H9 (cell line): ENCODE results near the gene GDAP1L1. TPM values are rescaled to one million over a fixed set of nuclear protein-coding genes. Genes with fewer than 3 reads are reported as not detected.

ENCODE experiments used
- DNase-seq: peaks from one replicate; pipeline ENCODE4 v3.0.0-alpha.2; 2017
- H2AFZ ChIP-seq: one replicate; pipeline ENCODE4 v1.6.1; 2013; ENCODE audit warnings: mild to moderate bottlenecking, low read length, control low read depth, moderate library complexity
- H2AK5ac ChIP-seq: 2 replicates; pipeline ENCODE4 v1.6.1; 2013; ENCODE audit warnings: low read length, control low read depth, mixed read lengths; ENCODE audit not compliant: insufficient read length
- H2BK120ac ChIP-seq: one replicate; pipeline ENCODE4 v1.6.1; 2013; ENCODE audit warnings: low read depth, mild to moderate bottlenecking, low read length, control low read depth, inconsistent platforms; ENCODE audit not compliant: poor library complexity, severe bottlenecking
- H2BK12ac ChIP-seq: 2 replicates; pipeline ENCODE4 v1.6.1; 2013; ENCODE audit warnings: low read length, control low read depth, mixed read lengths, low read depth; ENCODE audit not compliant: insufficient read length
- H2BK15ac ChIP-seq: 2 replicates; pipeline ENCODE4 v1.6.1; 2013; ENCODE audit warnings: low read depth, low read length, control low read depth
- H2BK20ac ChIP-seq: one replicate; pipeline ENCODE4 v1.6.1; 2013; ENCODE audit warnings: low read depth, mild to moderate bottlenecking, low read length, control low read depth, inconsistent platforms; ENCODE audit not compliant: poor library complexity, severe bottlenecking
- H2BK5ac ChIP-seq: 2 replicates; pipeline ENCODE4 v1.6.1; 2013; ENCODE audit warnings: low read length, control low read depth, mixed read lengths; ENCODE audit not compliant: insufficient read length
- H3K14ac ChIP-seq: 2 replicates; pipeline ENCODE4 v1.6.1; 2013; ENCODE audit warnings: low read length, control low read depth; ENCODE audit not compliant: insufficient read depth
- H3K18ac ChIP-seq: 2 replicates; pipeline ENCODE4 v1.6.1; 2013; ENCODE audit warnings: low read depth, mild to moderate bottlenecking, mixed read lengths, low read length, control low read depth; ENCODE audit not compliant: insufficient read length
- H3K23ac ChIP-seq: 2 replicates; pipeline ENCODE4 v1.6.1; 2013; ENCODE audit warnings: low read length, control low read depth, mixed read lengths, low read depth; ENCODE audit not compliant: insufficient read length
- H3K23me2 ChIP-seq: 2 replicates; pipeline ENCODE4 v1.6.1; 2013; ENCODE audit warnings: low read depth, mild to moderate bottlenecking, mixed read lengths, low read length, control low read depth; ENCODE audit not compliant: insufficient read length, poor library complexity, severe bottlenecking
- H3K27ac ChIP-seq: 2 replicates; pipeline ENCODE4 v1.5.1; 2013; ENCODE audit warnings: low read length, control low read depth, mixed read lengths, low read depth; ENCODE audit not compliant: insufficient read length
- H3K27me3 ChIP-seq: 2 replicates; pipeline ENCODE4 v1.6.1; 2013; ENCODE audit warnings: low read length, control low read depth, inconsistent platforms; ENCODE audit not compliant: insufficient read depth
- H3K4ac ChIP-seq: 2 replicates; pipeline ENCODE4 v1.6.1; 2013; ENCODE audit warnings: low read depth, mild to moderate bottlenecking, control low read depth, inconsistent platforms, low read length, moderate library complexity
- H3K4me1 ChIP-seq: 2 replicates; pipeline ENCODE4 v1.6.1; 2013; ENCODE audit warnings: low read length, control low read depth, inconsistent platforms; ENCODE audit not compliant: insufficient read depth
- H3K4me2 ChIP-seq: 2 replicates; pipeline ENCODE4 v1.6.1; 2013; ENCODE audit warnings: low read length, control low read depth, mixed read lengths; ENCODE audit not compliant: insufficient read length, insufficient read depth
- H3K56ac ChIP-seq: 2 replicates; pipeline ENCODE4 v1.6.1; 2013; ENCODE audit warnings: low read depth, mild to moderate bottlenecking, mixed read lengths, low read length, control low read depth; ENCODE audit not compliant: insufficient read length
- H3K79me1 ChIP-seq: 2 replicates; pipeline ENCODE4 v1.6.1; 2013; ENCODE audit warnings: low read depth, mild to moderate bottlenecking, moderate library complexity, low read length, control low read depth, inconsistent platforms; ENCODE audit not compliant: insufficient read depth, poor library complexity, severe bottlenecking
- H3K79me2 ChIP-seq: 2 replicates; pipeline ENCODE4 v1.6.1; 2013; ENCODE audit warnings: low read length, control low read depth, inconsistent platforms; ENCODE audit not compliant: insufficient read depth
- H3K9ac ChIP-seq: 2 replicates; pipeline ENCODE4 v1.6.1; 2013; ENCODE audit warnings: low read length, control low read depth, mixed read lengths; ENCODE audit not compliant: insufficient read length; ENCODE audit errors: extremely low read depth
- H3K9me3 ChIP-seq: one replicate; pipeline ENCODE4 v1.6.1; 2013; ENCODE audit warnings: low read depth, low read length, inconsistent platforms; ENCODE audit not compliant: control insufficient read depth
- H3T11ph ChIP-seq: one replicate; pipeline ENCODE4 v1.6.1; 2013; ENCODE audit warnings: mild to moderate bottlenecking, low read length, control low read depth, inconsistent platforms
- H4K20me1 ChIP-seq: one replicate; pipeline ENCODE4 v1.6.1; 2013; ENCODE audit not compliant: control insufficient read depth, insufficient read length, insufficient read depth
- H4K5ac ChIP-seq: 2 replicates; pipeline ENCODE4 v1.6.1; 2013; ENCODE audit warnings: low read depth, mild to moderate bottlenecking, mixed read lengths, low read length, control low read depth; ENCODE audit not compliant: insufficient read length
- H4K8ac ChIP-seq: replicated peaks from 2 replicates; pipeline ENCODE4 v1.6.1; 2013; ENCODE audit warnings: low read length, control low read depth, mixed read lengths, low read depth; ENCODE audit not compliant: insufficient read length
- H4K91ac ChIP-seq: 2 replicates; pipeline ENCODE4 v1.6.1; 2013; ENCODE audit warnings: low read depth, mild to moderate bottlenecking, moderate library complexity, mixed read lengths, low read length, control low read depth; ENCODE audit not compliant: insufficient read length
- H3K27ac Mint-ChIP-seq, 3 experiments: 2 replicates in 2 of 3; 3 replicates in 1 of 3; pipeline ENCODE4 v1.8.0; 2020 to 2021; ENCODE audit warnings: mixed read lengths in 3 of 3, mild to moderate bottlenecking in 1 of 3, moderate library complexity in 1 of 3
- H3K27me3 Mint-ChIP-seq: 2 replicates; pipeline ENCODE4 v1.8.0; 2021; ENCODE audit warnings: low read depth, mild to moderate bottlenecking, moderate library complexity, mixed read lengths
- H3K36me3 Mint-ChIP-seq, 3 experiments: 2 replicates in 2 of 3; 3 replicates in 1 of 3; pipeline ENCODE4 v1.8.0; 2020 to 2021; ENCODE audit warnings: low read depth in 3 of 3, mixed read lengths in 3 of 3; ENCODE audit not compliant: insufficient read depth in 1 of 3
- H3K4me1 Mint-ChIP-seq, 2 experiments: 2 replicates each; pipeline ENCODE4 v1.8.0; 2020; ENCODE audit warnings: mixed read lengths in 2 of 2
- H3K4me3 Mint-ChIP-seq, 2 experiments: 2 replicates in 1 of 2; 3 replicates in 1 of 2; pipeline ENCODE4 v1.8.0; 2020 to 2021; ENCODE audit warnings: mild to moderate bottlenecking in 2 of 2, mixed read lengths in 2 of 2, moderate library complexity in 1 of 2
- H3K9me3 Mint-ChIP-seq, 2 experiments: 2 replicates in 1 of 2; 3 replicates in 1 of 2; pipeline ENCODE4 v1.8.0; 2020; ENCODE audit warnings: mild to moderate bottlenecking in 2 of 2, mixed read lengths in 2 of 2, moderate library complexity in 1 of 2
- CTCF ChIP-seq: fragments of 200-600 bp; sonication (generic); conservative IDR thresholded peaks from 3 replicates; pipeline ENCODE4 v1.8.0; 2021; ENCODE audit warnings: antibody characterized with exemption, mild to moderate bottlenecking
- WGBS: extraction: QIAGEN DNeasy Blood & Tissue Kit; methylation state at CpG from one replicate; pipeline ENCODE4 v1.1.7; 2013; ENCODE audit warnings: missing lambda C conversion rate, low lambda C conversion rate, mixed read lengths; ENCODE audit not compliant: insufficient read length; ENCODE audit errors: extremely low coverage; 5-methylcytosine and 5-hydroxymethylcytosine counted together
- total RNA-seq: library from RNA; stranded (reverse); gene quantifications from 2 replicates; pipeline ENCODE4 v1.2.1, GENCODE V29; 2021

Gene GDAP1L1
- total RNA-seq, 1 experiment from 2014 or later = 5.9 TPM

- Histone ChIP-seq H2AK5ac (no peak overlapping the region), H3K79me2 (no peaks in the 10 kb centered on the region), H2AFZ (no peak overlapping the region), H3K23ac (no peak overlapping the region), H3K27ac (no peak overlapping the region), H3K18ac (no peak overlapping the region), H3T11ph (no peak overlapping the region), H3K56ac (no peak overlapping the region), H4K20me1 (no peaks in the 10 kb centered on the region), H3K23me2 (no peaks in the 10 kb centered on the region), H2BK5ac (no peak overlapping the region), H3K27me3 (no peaks in the 10 kb centered on the region), H3K79me1 (no peaks in the 10 kb centered on the region), H3K4me1 (no peaks in the 10 kb centered on the region), H3K9ac (no peak overlapping the region), H2BK12ac (no peak overlapping the region), H3K4me2 (no peak overlapping the region), H3K4ac (no peak overlapping the region), H3K14ac (no peak overlapping the region), H2BK120ac (no peak overlapping the region), H4K5ac (no peak overlapping the region), H4K8ac (no peak overlapping the region), H3K9me3 (no peaks in the 10 kb centered on the region), H2BK20ac (no peak overlapping the region), H2BK15ac (no peak overlapping the region), H4K91ac (no peak overlapping the region)
- Mint-ChIP-seq H3K36me3 (no peaks in the 10 kb centered on the region), H3K4me3 (no peak overlapping the region; a peak in 1 of 5 replicates), H3K27ac (0 out of 7 replicates have a peak overlapping the region, but pooled peaks of 1 of the 3 experiments have one; percentile 45), H3K4me1 (peaks cover 21 to 27% of the 10 kb centered on the region in 2 experiments), H3K9me3 (no peaks in the 10 kb centered on the region), H3K27me3 (no peaks in the 10 kb centered on the region)
- DNase-seq = peak; percentile 82
- no CpG with 5 or more reads among the region's 11 CpGs for WGBS
- peak; percentile 97 for TF ChIP-seq CTCF
Measured at GRCh38 chr20:44217342-44218092, 29.6 kb upstream of the GDAP1L1 start.
